Measurements from ENCODE around the gene ITFG1. TPM values are rescaled to one million over a fixed set of nuclear protein-coding genes. Genes with fewer than 3 reads are reported as not detected.

The ITFG1 gene
- polyA plus RNA-seq, 3 donors, result 94.6 to 105 (median 99.9) TPM

- DNase-seq, result no peak
These were observed 335.1 kb downstream of the ITFG1 start for GRCh38 chr16:47125757-47126156.

GRCh38 chr16:47113130-47113529 lies 347.7 kb downstream of the ITFG1 start:
- no peak for DNase-seq

- DNase-seq, result no peak
These were observed 349.9 kb downstream of the ITFG1 start for GRCh38 chr16:47110939-47111338.

GRCh38 chr16:47109361-47109760 lies 351.5 kb downstream of the ITFG1 start:
- no peak for DNase-seq

Other genes starting within 250 kb of the ITFG1 start
- 10 to 100 TPM; 65.9 to 92.4 (median 75.4) TPM for gene PHKB, start 268 bp upstream of the ITFG1 start, polyA plus RNA-seq (ENCODE audit: insufficient read length in 3 of 3)

Measured in renal pelvis (tissue), 4 donors.